LNCAP (cell line): ENCODE data around the gene MAP3K5.

ENCODE experiments used
- CTCF ChIP-seq: fragments of 450-650 bp; IDR thresholded peaks from 2 replicates; pipeline ENCODE4 v1.5.1; 2017; ENCODE audit warnings: mild to moderate bottlenecking

MAP3K5 gene

GRCh38 chr6:136718476-136718875 lies 73.8 kb downstream of the MAP3K5 start:
- no peak for TF ChIP-seq CTCF

GRCh38 chr6:136717716-136717990 lies 74.6 kb downstream of the MAP3K5 start:
- TF ChIP-seq CTCF: no peak

GRCh38 chr6:136716917-136717715 lies 75.2 kb downstream of the MAP3K5 start:
- TF ChIP-seq CTCF: no peak

- TF ChIP-seq CTCF: no peak
These were observed 80.6 kb downstream of the MAP3K5 start for GRCh38 chr6:136711644-136712043.

- TF ChIP-seq CTCF: no peak
These were observed 81.3 kb downstream of the MAP3K5 start for GRCh38 chr6:136710877-136711552.

- no peak for TF ChIP-seq CTCF
These were observed 82.8 kb downstream of the MAP3K5 start for GRCh38 chr6:136709429-136709828.

GRCh38 chr6:136706430-136706829 lies 85.8 kb downstream of the MAP3K5 start:
- TF ChIP-seq CTCF: no peak
